ENCODE results near the gene DCLK3.

- no peak for TF ChIP-seq FOXM1 (IDR thresholded peaks at IDR 0.05; ENCODE audit: borderline replicate concordance)
- no peak for TF ChIP-seq SUZ12 (IDR thresholded peaks at IDR 0.05)
- no peak for TF ChIP-seq HDGF (IDR thresholded peaks at IDR 0.05; ENCODE audit: borderline replicate concordance)
- TF ChIP-seq SP1 (IDR thresholded peaks at IDR 0.05) = no peak
- no peak for TF ChIP-seq FOXK2 (IDR thresholded peaks at IDR 0.05)
- TF ChIP-seq LEF1 (IDR thresholded peaks at IDR 0.05; ENCODE audit: borderline replicate concordance) = no peak
- no peak for TF ChIP-seq ZNF384 (IDR thresholded peaks at IDR 0.05)
- no peak for TF ChIP-seq BHLHE40 (IDR thresholded peaks at IDR 0.05; ENCODE audit: borderline replicate concordance)
- TF ChIP-seq CTBP1 (IDR thresholded peaks at IDR 0.05; ENCODE audit: borderline replicate concordance) = no peak
- no peak for TF ChIP-seq ELF4 (IDR thresholded peaks at IDR 0.05)
These were observed 69.1 kb downstream of the DCLK3 start for GRCh38 chr3:36695113-36695768.

Data from HEK293T (cell line).